ENCODE measurements around the gene ZNF778. TPM values are rescaled to one million over a fixed set of nuclear protein-coding genes. Genes with fewer than 3 reads are reported as not detected.
"Not testable (repeated sequence)": the region's sequence is repeated elsewhere in the genome, so short reads cannot be mapped to it uniquely, and the experiment has no call there.

Gene ZNF778
- total RNA-seq, 1 donor from 2014 or later: 11.4 TPM

GRCh38 chr16:89179656-89180315, 37.7 kb upstream of the ZNF778 start:
- no peak for TF ChIP-seq CTCF (IDR thresholded peaks at IDR 0.05)
- ChIA-PET CTCF (no interaction called here), POLR2A (interaction anchor here (1.2 kb wide), 1 partner anchor 385 kb away, joined by 4 read pairs; no protein-coding TSS in a partner anchor)
- ATAC-seq (ENCODE audit: low read depth) (no peak), DNase-seq (no peak)
- Mint-ChIP-seq H3K4me3 (no peak overlapping the region), H3K27me3 (peaks cover 1% of the 10 kb centered on the region), H3K27ac (no peak overlapping the region), H3K36me3 (ENCODE audit: low read depth) (no peaks in the 10 kb centered on the region), H3K4me1 (no peaks in the 10 kb centered on the region), H3K9me3 (no peaks in the 10 kb centered on the region)
- intact Hi-C loops (cut with micrococcal nuclease): loop anchor here (10.0 kb wide), 1 partner anchor 725 kb away; the partner anchor contains the start of gene ZFPM1

GRCh38 chr16:89183463-89183862, 34.0 kb upstream of the ZNF778 start:
- H3K27ac Mint-ChIP-seq: no peak overlapping the region
- no peak for DNase-seq

GRCh38 chr16:89183975-89184676, 33.4 kb upstream of the ZNF778 start:
- Mint-ChIP-seq H3K4me1 (no peaks in the 10 kb centered on the region), H3K36me3 (ENCODE audit: low read depth) (no peaks in the 10 kb centered on the region), H3K9me3 (no peaks in the 10 kb centered on the region), H3K27me3 (peaks cover 1% of the 10 kb centered on the region), H3K27ac (no peak overlapping the region), H3K4me3 (no peak overlapping the region)
- no peak for TF ChIP-seq CTCF (IDR thresholded peaks at IDR 0.05)
- DNase-seq (no peak), ATAC-seq (ENCODE audit: low read depth) (no peak)
- intact Hi-C loops (cut with micrococcal nuclease): no loop called here
- ChIA-PET CTCF (no interaction called here), POLR2A (no interaction called here)

More at GRCh38 chr16:89183463-89183862, 34.0 kb upstream of the ZNF778 start:
- ATAC-seq (ENCODE audit: low read depth): no peak
- POLR2A ChIA-PET: no interaction called here
- intact Hi-C loops (cut with micrococcal nuclease): no loop called here
- no peaks in the 10 kb centered on the region for H3K4me1 Mint-ChIP-seq
- peaks cover 1% of the 10 kb centered on the region for H3K27me3 Mint-ChIP-seq
- TF ChIP-seq CTCF (IDR thresholded peaks at IDR 0.05): no peak
- CTCF ChIA-PET: no interaction called here
- H3K36me3 Mint-ChIP-seq (ENCODE audit: low read depth): no peaks in the 10 kb centered on the region
- no peak overlapping the region for H3K4me3 Mint-ChIP-seq
- no peaks in the 10 kb centered on the region for H3K9me3 Mint-ChIP-seq

GRCh38 chr16:89184677-89184932, 32.9 kb upstream of the ZNF778 start:
- Mint-ChIP-seq H3K4me1 (no peaks in the 10 kb centered on the region), H3K4me3 (no peak overlapping the region), H3K36me3 (ENCODE audit: low read depth) (no peaks in the 10 kb centered on the region), H3K9me3 (no peaks in the 10 kb centered on the region), H3K27me3 (peaks cover 1% of the 10 kb centered on the region), H3K27ac (no peak overlapping the region)
- POLR2A ChIA-PET: no interaction called here
- DNase-seq: no peak
- ATAC-seq (ENCODE audit: low read depth): no peak
- CTCF ChIA-PET: no interaction called here
- intact Hi-C loops (cut with micrococcal nuclease): no loop called here
- no peak for TF ChIP-seq CTCF (IDR thresholded peaks at IDR 0.05)

GRCh38 chr16:89184933-89185794, 32.3 kb upstream of the ZNF778 start:
- H3K4me1 Mint-ChIP-seq: no peaks in the 10 kb centered on the region
- ChIA-PET CTCF (no interaction called here), POLR2A (no interaction called here)
- H3K36me3 Mint-ChIP-seq (ENCODE audit: low read depth): no peaks in the 10 kb centered on the region
- intact Hi-C loops (cut with micrococcal nuclease): no loop called here
- no peak for TF ChIP-seq CTCF (IDR thresholded peaks at IDR 0.05)
- DNase-seq (no peak), ATAC-seq (ENCODE audit: low read depth) (peak; percentile 36)
- H3K27me3 Mint-ChIP-seq: peaks cover 1% of the 10 kb centered on the region
- no peak overlapping the region for H3K27ac Mint-ChIP-seq
- no peaks in the 10 kb centered on the region for H3K9me3 Mint-ChIP-seq
- no peak overlapping the region for H3K4me3 Mint-ChIP-seq

GRCh38 chr16:89185887-89186592, 31.5 kb upstream of the ZNF778 start:
- H3K36me3 Mint-ChIP-seq (ENCODE audit: low read depth); CTCF ChIA-PET; intact Hi-C loops (cut with micrococcal nuclease); ATAC-seq (ENCODE audit: low read depth); H3K9me3 Mint-ChIP-seq; H3K27me3 Mint-ChIP-seq; H3K27ac Mint-ChIP-seq; H3K4me3 Mint-ChIP-seq; H3K4me1 Mint-ChIP-seq; DNase-seq; POLR2A ChIA-PET: not testable (repeated sequence)

- H3K4me3 Mint-ChIP-seq, DNase-seq, POLR2A ChIA-PET: not testable (repeated sequence)
Measured at GRCh38 chr16:89186593-89187031, 30.9 kb upstream of the ZNF778 start.

More at GRCh38 chr16:89186593-89187031, 30.9 kb upstream of the ZNF778 start:
- ATAC-seq (ENCODE audit: low read depth); H3K27me3 Mint-ChIP-seq; H3K36me3 Mint-ChIP-seq (ENCODE audit: low read depth); H3K27ac Mint-ChIP-seq; H3K9me3 Mint-ChIP-seq; CTCF ChIA-PET; intact Hi-C loops (cut with micrococcal nuclease); H3K4me1 Mint-ChIP-seq: not testable (repeated sequence)

Measured in activated B cell treated with CpG ODN at 0.5 μM for 24 hours (primary cell).